ENCODE data around the gene AP4E1. TPM values are rescaled to one million over a fixed set of nuclear protein-coding genes. Genes with fewer than 3 reads are reported as not detected.
"Not testable (repeated sequence)": the region's sequence is repeated elsewhere in the genome, so short reads cannot be mapped to it uniquely, and the experiment has no call there.

AP4E1 gene
- total RNA-seq, 1 donor from 2014 or later, result 15.8 TPM

DNA sequence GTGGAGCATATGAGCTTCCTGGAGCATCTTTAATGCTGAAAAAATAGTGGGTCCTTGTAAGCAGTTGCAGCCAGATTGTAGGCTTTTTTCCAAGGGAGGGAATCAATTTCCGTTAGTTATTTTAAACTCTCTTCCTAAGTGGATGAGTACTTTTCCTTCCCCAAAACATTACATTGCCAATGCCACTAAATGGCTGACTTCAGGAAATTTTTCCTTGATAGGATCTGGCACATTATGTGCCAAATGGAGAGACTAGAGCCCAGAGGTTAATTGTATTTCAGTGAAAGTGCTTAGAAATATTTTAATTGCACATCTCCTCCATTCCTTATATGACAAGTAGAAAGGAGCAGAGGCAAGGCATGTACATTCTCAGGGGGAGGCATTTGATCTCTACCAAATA is 102.7 kb downstream of the AP4E1 start:
- Mint-ChIP-seq H3K27me3 (ENCODE audit: insufficient read depth) (no peaks in the 10 kb centered on the region), H3K9me3 (peaks cover 20% of the 10 kb centered on the region), H3K4me3 (no peak overlapping the region), H3K4me1 (ENCODE audit: low read depth) (no peaks in the 10 kb centered on the region), H3K36me3 (ENCODE audit: low read depth) (peaks cover 14% of the 10 kb centered on the region), H3K27ac (no peak overlapping the region)
- intact Hi-C loops (cut with micrococcal nuclease), result no loop called here
- no peak for DNase-seq (ENCODE audit: low spot score)

DNA sequence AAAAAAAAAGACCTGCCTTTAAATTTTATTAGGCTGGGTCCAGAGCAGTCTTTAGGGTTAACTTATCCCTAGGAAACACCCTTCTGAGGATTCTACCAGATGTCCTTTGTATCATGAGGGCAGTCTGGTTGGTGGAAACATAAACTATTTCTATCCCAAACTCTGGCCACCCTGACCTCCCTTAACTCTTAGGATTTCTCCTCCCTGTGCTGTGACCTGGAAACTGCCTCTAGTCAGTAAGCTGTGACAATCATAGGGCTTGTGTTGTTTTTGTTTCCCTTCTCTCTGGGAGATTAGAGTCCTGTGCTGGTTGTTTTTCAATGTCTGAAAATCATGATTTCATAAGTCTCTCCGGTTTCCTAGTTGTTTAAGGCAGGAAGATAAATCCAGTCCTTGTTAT is 108.1 kb downstream of the AP4E1 start:
- Mint-ChIP-seq H3K36me3 (ENCODE audit: low read depth) (peaks cover 1% of the 10 kb centered on the region), H3K4me1 (ENCODE audit: low read depth) (no peaks in the 10 kb centered on the region), H3K27ac (no peak overlapping the region), H3K4me3 (no peak overlapping the region), H3K27me3 (ENCODE audit: insufficient read depth) (peaks cover 3% of the 10 kb centered on the region), H3K9me3 (peaks cover 4% of the 10 kb centered on the region)
- intact Hi-C loops (cut with micrococcal nuclease), result no loop called here
- no peak for DNase-seq (ENCODE audit: low spot score)

DNA sequence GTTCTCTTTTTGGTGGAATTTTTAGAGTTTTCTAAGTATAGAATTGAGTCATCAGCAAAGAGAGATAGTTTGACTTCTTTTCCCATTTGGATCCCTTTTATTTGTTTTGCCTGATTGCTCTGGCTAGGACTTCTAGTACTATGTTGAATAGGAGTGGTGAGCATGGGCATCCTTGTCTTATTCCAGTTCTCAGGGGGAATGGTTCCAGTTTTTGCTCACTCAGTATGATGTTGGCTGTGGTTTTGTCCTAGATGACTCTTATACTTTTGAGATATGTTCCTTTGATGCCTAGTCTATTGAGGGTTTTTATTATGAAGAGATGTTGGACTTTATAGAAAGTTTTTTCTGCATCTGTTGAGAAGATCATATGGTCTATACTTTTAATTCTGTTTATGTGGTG is 113.7 kb downstream of the AP4E1 start:
- intact Hi-C loops (cut with micrococcal nuclease), result no loop called here
- no peak for DNase-seq (ENCODE audit: low spot score)
- H3K27me3 Mint-ChIP-seq (ENCODE audit: insufficient read depth), result peaks cover 3% of the 10 kb centered on the region
- H3K9me3 Mint-ChIP-seq, result no peaks in the 10 kb centered on the region
- no peak overlapping the region for H3K27ac Mint-ChIP-seq
- H3K4me3 Mint-ChIP-seq, result no peak overlapping the region
- H3K4me1 Mint-ChIP-seq (ENCODE audit: low read depth), result no peaks in the 10 kb centered on the region
- H3K36me3 Mint-ChIP-seq (ENCODE audit: low read depth), result no peaks in the 10 kb centered on the region

DNA sequence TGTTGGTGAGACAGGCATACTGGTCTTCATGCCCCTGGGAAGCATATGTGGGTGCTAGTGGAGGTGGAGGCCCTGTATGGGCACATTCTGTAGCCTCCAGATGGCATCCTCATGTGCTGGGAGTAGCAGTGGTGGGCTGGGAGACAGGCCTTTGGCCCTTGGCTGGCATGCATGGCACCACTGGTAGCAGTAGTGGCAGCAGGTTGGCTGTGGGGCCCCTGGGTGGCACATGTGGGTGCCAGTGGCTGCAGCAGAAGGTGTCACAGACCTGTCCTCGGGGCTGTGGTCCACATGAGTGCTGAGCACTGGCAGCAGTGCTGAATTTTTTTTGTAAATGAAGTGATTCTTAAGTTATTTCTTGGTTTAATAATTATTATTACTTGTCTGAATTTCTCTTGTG is 115.0 kb downstream of the AP4E1 start:
- no peak for DNase-seq (ENCODE audit: low spot score)
- H3K4me1 Mint-ChIP-seq (ENCODE audit: low read depth), result no peaks in the 10 kb centered on the region
- H3K36me3 Mint-ChIP-seq (ENCODE audit: low read depth), result no peaks in the 10 kb centered on the region
- H3K9me3 Mint-ChIP-seq, result no peaks in the 10 kb centered on the region
- H3K4me3 Mint-ChIP-seq, result no peak overlapping the region
- H3K27ac Mint-ChIP-seq, result no peak overlapping the region
- intact Hi-C loops (cut with micrococcal nuclease), result no loop called here
- peaks cover 1% of the 10 kb centered on the region for H3K27me3 Mint-ChIP-seq (ENCODE audit: insufficient read depth)

DNA sequence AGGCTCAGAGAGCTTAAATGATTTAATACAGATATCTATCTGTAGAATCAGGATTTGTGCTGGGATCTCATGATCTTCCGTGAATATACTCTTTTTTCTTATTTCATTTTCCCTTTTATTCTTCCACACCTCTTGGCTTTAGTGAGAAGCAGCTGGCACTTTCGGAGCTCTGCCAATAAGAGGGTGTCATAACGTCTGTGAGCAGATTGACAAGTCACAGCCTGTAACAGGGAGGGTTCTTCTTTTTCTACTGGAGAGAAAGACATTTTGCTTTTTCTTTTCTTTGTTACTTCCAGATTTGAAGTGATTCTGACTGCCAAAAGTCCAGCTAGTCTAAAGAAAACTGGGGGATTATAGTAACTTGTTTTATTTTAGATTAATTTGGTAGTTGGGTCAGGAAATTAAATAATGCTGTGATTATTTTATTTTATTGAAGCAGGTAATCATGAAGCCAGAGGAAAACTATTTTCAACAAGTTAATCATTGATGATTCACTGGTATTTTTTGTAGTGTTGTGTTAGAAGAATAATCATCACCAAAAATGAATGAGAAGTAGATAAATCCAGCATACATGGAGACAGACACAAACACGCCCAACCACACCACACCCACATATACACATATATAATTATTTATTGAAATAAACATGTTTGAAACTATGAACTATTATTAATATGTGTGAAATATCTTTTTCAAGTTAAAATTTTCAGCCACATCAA is 116.4 kb downstream of the AP4E1 start:
- Mint-ChIP-seq H3K4me3 (no peak overlapping the region), H3K36me3 (ENCODE audit: low read depth) (no peaks in the 10 kb centered on the region), H3K27ac (no peak overlapping the region), H3K9me3 (no peaks in the 10 kb centered on the region), H3K27me3 (ENCODE audit: insufficient read depth) (no peaks in the 10 kb centered on the region), H3K4me1 (ENCODE audit: low read depth) (no peaks in the 10 kb centered on the region)
- intact Hi-C loops (cut with micrococcal nuclease), result no loop called here
- no peak for DNase-seq (ENCODE audit: low spot score)

DNA sequence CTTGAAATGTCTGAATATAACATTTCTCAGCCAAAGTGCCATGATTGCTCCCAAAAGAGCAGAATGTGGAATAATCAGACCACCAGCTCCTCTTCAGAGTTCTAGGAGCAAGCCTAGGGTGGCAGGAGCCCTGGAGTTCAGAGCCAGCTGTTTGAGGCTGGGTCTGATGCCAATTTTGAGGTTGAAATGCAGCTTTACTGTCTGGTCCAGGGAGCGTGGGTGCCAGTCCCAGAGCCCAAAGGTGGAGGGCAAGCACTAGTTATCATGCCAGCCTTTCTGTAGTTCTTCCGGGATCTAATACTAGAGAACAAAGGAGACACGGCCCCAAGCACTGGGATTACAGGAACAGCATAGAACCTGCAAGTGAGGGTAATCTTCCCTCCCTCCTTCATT is 117.0 kb downstream of the AP4E1 start:
- Mint-ChIP-seq H3K27me3 (ENCODE audit: insufficient read depth) (no peaks in the 10 kb centered on the region), H3K36me3 (ENCODE audit: low read depth) (no peaks in the 10 kb centered on the region), H3K4me1 (ENCODE audit: low read depth) (no peaks in the 10 kb centered on the region), H3K4me3 (no peak overlapping the region), H3K27ac (no peak overlapping the region), H3K9me3 (no peaks in the 10 kb centered on the region)
- intact Hi-C loops (cut with micrococcal nuclease), result no loop called here
- no peak for DNase-seq (ENCODE audit: low spot score)

DNA sequence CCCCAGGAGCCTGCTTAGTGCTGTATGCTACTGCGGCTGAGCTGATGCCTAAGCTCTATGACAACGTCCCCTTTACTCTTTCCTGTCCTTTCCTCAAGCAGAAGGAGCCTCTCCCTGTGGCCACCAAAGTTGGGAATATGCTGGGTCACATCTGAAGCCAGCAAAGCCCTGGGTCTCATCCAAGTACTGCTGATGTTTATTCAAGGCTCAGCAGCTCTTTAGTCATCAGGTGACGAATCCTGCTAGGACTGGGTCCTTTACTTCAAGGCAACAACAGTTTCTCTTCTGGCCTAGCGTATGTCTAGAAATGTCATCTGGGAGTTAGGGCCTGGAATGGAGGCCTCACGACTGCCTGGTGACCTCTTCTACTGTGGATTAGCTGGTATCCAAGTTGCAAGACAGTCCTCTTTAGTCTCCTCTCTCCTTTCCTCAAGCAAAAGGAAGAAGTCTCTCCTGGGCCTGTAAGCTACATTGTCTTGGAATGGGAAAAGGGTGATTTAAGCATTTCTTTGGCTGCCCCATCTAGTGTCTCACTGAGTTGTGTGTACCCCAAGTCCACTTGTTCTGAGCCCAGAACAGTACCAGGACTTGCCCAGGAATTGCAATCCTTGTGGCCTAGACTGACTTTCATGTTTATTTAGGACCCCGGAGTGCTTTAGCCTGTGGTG is 122.3 kb downstream of the AP4E1 start:
- H3K9me3 Mint-ChIP-seq, result no peaks in the 10 kb centered on the region
- H3K4me3 Mint-ChIP-seq, result no peak overlapping the region
- no peak overlapping the region for H3K27ac Mint-ChIP-seq
- H3K36me3 Mint-ChIP-seq (ENCODE audit: low read depth), result no peaks in the 10 kb centered on the region
- no peak for DNase-seq (ENCODE audit: low spot score)
- intact Hi-C loops (cut with micrococcal nuclease), result no loop called here
- no peaks in the 10 kb centered on the region for H3K27me3 Mint-ChIP-seq (ENCODE audit: insufficient read depth)
- H3K4me1 Mint-ChIP-seq (ENCODE audit: low read depth), result no peaks in the 10 kb centered on the region

DNA sequence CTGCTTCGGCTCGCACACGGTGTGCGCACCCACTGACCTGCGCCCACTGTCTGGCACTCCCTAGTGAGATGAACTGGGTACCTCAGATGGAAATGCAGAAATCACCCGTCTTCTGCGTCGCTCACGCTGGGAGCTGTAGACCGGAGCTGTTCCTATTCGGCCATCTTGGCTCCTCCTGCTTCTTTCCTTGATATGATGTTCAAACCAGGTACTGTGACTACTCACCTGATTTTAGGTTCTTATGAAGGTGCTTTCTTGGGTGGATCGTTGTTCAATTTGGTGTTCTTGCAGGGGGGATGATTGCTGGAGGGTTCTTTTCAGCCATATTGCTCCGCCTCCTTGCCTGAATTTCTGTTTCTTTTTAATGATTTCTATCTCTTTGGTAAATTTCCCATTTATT is 129.0 kb downstream of the AP4E1 start:
- H3K9me3 Mint-ChIP-seq; H3K27ac Mint-ChIP-seq; H3K36me3 Mint-ChIP-seq (ENCODE audit: low read depth); H3K4me1 Mint-ChIP-seq (ENCODE audit: low read depth); intact Hi-C loops (cut with micrococcal nuclease); H3K27me3 Mint-ChIP-seq (ENCODE audit: insufficient read depth); DNase-seq (ENCODE audit: low spot score); H3K4me3 Mint-ChIP-seq: not testable (repeated sequence)

DNA sequence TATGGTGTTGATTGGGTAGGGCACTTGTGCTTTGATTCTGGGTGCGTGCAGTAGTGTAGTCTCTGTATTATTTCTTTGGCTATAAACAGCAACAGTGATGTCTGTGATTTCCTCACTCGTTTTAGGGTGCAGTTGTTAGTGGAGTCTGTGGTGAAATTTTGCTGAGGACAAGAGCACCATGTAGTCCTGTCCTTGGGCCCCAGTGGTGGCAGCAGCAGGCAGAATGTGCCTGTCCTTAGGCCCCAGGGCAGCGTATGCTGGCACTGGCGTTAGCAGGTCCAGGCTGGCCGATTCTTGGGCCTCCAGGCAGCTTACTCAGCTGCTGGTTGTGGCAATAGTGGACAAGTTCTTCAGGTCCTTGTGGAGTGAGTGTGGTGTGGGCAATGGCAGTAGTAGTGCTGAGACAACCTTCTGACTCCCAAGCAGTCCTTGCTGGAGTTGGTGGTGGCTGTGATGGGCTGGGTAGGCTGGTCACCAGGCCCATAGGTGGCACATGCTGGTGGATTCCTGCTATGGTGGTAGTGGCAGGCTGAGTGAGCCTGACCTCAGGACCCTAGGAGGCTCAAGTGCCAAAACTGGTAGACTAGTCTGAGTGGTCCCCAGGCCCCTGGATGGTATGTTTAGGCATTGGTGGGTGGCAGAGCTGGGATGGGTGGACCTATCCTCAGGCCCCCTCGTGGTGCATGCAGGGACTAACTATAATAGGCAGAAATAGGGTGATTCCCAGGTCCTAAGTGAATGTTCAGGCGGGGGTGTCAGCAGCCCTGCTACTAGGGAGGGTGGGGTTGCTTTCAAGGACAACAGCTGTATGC is 129.9 kb downstream of the AP4E1 start:
- H3K27me3 Mint-ChIP-seq (ENCODE audit: insufficient read depth), result peaks cover 5% of the 10 kb centered on the region
- H3K36me3 Mint-ChIP-seq (ENCODE audit: low read depth), result no peaks in the 10 kb centered on the region
- H3K4me1 Mint-ChIP-seq (ENCODE audit: low read depth), result no peaks in the 10 kb centered on the region
- no peak overlapping the region for H3K27ac Mint-ChIP-seq
- DNase-seq (ENCODE audit: low spot score), result no peak
- intact Hi-C loops (cut with micrococcal nuclease), result no loop called here
- H3K4me3 Mint-ChIP-seq, result no peak overlapping the region
- H3K9me3 Mint-ChIP-seq, result no peaks in the 10 kb centered on the region

DNA sequence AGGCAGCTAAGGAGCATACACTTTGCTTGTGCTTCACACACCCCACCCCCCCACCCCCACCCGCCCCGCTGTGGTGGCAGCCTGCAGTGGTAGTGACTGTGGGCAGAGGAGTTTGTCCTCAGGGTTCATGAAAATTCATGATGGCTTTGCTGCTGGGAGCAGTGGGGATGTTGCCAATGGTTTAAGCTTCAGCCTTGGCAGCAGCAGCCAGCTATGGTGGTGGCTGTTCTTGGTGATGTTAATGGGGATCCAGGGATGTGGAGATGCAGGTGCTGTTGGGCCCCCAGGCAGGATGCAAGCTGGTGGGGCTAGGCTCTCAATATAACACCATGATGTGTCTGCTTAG is 130.5 kb downstream of the AP4E1 start:
- Mint-ChIP-seq H3K36me3 (ENCODE audit: low read depth) (no peaks in the 10 kb centered on the region), H3K4me3 (no peak overlapping the region), H3K4me1 (ENCODE audit: low read depth) (no peaks in the 10 kb centered on the region), H3K27ac (no peak overlapping the region), H3K9me3 (no peaks in the 10 kb centered on the region), H3K27me3 (ENCODE audit: insufficient read depth) (peaks cover 9% of the 10 kb centered on the region)
- intact Hi-C loops (cut with micrococcal nuclease), result no loop called here
- no peak for DNase-seq (ENCODE audit: low spot score)

DNA sequence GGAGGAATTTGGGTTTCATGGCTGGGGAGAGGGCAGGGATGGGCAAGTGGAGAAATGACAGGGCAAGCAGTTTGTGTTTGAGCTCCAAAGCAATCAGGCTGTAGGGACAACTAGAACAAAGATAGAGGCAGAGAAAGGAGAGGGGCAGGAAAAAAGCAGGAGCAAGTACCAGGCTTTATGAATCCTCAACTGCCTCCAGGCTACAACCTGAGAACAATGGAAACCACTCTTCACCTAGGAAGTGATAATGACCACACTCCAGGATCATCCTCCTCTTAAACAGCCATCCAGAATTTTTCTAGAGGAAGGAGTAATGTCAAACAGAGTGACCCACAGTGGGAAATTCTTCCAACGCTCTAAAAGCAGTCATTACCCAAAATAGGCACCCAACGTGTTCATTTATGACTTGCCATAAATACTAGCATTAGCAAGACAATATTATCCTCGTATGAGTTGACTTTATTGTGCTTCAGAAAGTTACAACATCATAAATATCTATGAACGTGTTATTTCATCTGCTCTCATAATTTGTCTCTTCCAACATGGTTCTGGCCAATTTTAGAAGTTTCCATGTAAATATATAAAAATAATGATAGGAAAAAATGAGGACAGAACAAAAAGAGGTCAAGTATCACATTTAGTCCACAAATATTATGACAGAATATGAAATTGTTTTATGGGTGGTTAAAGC is 135.7 kb downstream of the AP4E1 start:
- no peak overlapping the region for H3K27ac Mint-ChIP-seq
- no peak for DNase-seq (ENCODE audit: low spot score)
- H3K4me3 Mint-ChIP-seq, result no peak overlapping the region
- intact Hi-C loops (cut with micrococcal nuclease), result no loop called here
- peaks cover 6% of the 10 kb centered on the region for H3K4me1 Mint-ChIP-seq (ENCODE audit: low read depth)
- peaks cover 14% of the 10 kb centered on the region for H3K27me3 Mint-ChIP-seq (ENCODE audit: insufficient read depth)
- no peaks in the 10 kb centered on the region for H3K9me3 Mint-ChIP-seq
- H3K36me3 Mint-ChIP-seq (ENCODE audit: low read depth), result no peaks in the 10 kb centered on the region

DNA sequence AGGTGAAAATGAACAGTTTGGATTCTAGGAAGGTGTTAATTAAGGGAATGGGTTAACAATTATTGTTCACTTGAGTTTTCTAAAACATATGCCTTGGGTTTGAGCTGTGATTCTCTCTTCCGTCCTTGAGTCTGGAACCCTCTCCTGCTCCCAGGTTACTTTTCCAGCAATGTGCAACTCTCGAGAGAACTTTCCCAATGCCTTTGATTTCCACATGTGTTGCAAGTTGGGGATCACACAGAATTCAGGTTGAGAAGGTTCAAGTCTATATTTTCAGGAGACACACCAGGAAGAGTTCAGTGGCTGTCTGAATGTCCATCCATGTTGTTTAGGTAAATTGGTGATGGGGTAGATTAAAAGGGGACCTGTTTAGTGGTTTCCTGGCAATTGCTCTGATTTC is 137.5 kb downstream of the AP4E1 start:
- peaks cover 13% of the 10 kb centered on the region for H3K27me3 Mint-ChIP-seq (ENCODE audit: insufficient read depth)
- no peaks in the 10 kb centered on the region for H3K36me3 Mint-ChIP-seq (ENCODE audit: low read depth)
- DNase-seq (ENCODE audit: low spot score), result no peak
- peaks cover 6% of the 10 kb centered on the region for H3K4me1 Mint-ChIP-seq (ENCODE audit: low read depth)
- intact Hi-C loops (cut with micrococcal nuclease), result no loop called here
- H3K9me3 Mint-ChIP-seq, result no peaks in the 10 kb centered on the region
- no peak overlapping the region for H3K27ac Mint-ChIP-seq
- H3K4me3 Mint-ChIP-seq, result no peak overlapping the region
